ENCODE results near the gene SLC6A17.

Gene SLC6A17

DNA sequence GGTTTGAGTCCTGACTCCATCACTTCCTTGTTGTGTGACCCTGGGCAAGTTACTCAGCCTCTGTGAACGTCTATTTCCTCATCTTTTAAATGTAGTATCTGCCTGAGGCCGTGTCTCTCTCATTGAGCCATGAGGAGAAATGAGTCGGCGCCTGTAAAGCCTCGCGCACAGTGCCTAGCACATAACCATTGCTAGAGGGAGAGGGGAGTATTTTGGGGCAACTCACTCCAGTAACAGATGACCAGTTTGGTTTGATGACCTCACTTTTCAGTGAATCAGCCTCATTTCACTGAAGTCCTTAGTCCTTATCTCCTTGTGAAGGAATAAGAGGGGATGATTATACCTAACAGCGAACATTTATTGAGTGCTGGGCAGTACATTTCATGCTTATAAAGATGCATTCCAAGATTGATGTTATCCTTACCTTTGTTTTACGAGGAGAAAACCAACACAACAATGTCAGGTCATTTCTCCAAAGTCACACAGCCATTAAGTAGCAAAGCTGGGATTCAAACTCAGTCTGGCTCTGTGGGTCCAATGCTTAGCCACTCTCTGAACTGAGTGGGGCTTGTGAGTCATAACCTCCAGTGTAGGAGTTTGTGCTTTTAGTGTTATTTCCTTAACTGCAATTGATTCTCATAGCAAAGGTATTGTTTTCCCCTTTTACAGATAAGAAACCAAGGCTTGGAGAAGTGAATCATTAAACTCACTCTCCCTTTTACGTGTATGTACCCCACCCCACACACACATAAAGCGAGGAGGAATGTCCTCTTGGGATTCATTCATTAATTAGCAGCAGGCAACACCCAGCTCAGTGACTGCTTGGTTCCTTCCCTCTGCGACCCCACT is 85.8 kb downstream of the SLC6A17 start:
- DNase-seq (ENCODE audit: extremely low read depth, low read depth): peak; percentile 20
- TF ChIP-seq, protein P1, sequence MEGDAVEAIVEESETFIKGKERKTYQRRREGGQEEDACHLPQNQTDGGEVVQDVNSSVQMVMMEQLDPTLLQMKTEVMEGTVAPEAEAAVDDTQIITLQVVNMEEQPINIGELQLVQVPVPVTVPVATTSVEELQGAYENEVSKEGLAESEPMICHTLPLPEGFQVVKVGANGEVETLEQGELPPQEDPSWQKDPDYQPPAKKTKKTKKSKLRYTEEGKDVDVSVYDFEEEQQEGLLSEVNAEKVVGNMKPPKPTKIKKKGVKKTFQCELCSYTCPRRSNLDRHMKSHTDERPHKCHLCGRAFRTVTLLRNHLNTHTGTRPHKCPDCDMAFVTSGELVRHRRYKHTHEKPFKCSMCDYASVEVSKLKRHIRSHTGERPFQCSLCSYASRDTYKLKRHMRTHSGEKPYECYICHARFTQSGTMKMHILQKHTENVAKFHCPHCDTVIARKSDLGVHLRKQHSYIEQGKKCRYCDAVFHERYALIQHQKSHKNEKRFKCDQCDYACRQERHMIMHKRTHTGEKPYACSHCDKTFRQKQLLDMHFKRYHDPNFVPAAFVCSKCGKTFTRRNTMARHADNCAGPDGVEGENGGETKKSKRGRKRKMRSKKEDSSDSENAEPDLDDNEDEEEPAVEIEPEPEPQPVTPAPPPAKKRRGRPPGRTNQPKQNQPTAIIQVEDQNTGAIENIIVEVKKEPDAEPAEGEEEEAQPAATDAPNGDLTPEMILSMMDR (IDR thresholded peaks at IDR 0.05; ENCODE audit: low read depth, low read length): no peak

GRCh38 chr1:110237386-110238152 is 87.3 kb downstream of the SLC6A17 start:
- no peak for DNase-seq (ENCODE audit: extremely low read depth, low read depth)

GRCh38 chr1:110239441-110240430 is 89.4 kb downstream of the SLC6A17 start:
- no peak for DNase-seq (ENCODE audit: extremely low read depth, low read depth)
- TF ChIP-seq, protein P1 (IDR thresholded peaks at IDR 0.05; ENCODE audit: low read depth, low read length): no peak

More at GRCh38 chr1:110237386-110238152, 87.3 kb downstream of the SLC6A17 start:
- TF ChIP-seq, protein P1 (IDR thresholded peaks at IDR 0.05; ENCODE audit: low read depth, low read length): no peak

- DNase-seq (ENCODE audit: extremely low read depth, low read depth): no peak
- TF ChIP-seq, protein P1 (IDR thresholded peaks at IDR 0.05; ENCODE audit: low read depth, low read length): no peak
Measured at GRCh38 chr1:110240476-110241210, 90.3 kb downstream of the SLC6A17 start.

DNA sequence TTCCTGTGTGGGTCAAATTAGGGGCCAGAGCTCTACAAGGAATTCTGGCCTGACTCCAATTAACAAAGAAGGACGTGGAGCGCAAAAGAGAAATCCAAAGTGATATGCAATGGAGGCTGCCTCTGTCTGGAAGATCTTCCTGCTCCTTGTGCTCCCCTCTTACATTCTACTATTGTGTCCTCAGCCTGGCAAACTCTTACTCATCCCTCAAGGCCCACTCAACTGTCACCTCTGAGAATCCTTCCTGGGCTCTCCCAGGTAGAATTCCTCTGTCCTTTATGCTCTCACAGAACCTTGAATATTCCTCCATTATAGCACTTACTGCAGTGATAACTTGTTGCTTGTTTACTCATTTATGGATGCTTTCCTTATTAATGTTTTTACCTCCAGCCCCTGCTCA is 91.2 kb downstream of the SLC6A17 start:
- DNase-seq (ENCODE audit: extremely low read depth, low read depth): no peak
- TF ChIP-seq, protein P1 (IDR thresholded peaks at IDR 0.05; ENCODE audit: low read depth, low read length): no peak

- TF ChIP-seq, protein P1 (IDR thresholded peaks at IDR 0.05; ENCODE audit: low read depth, low read length): no peak
Measured at GRCh38 chr1:110242062-110242461, 91.8 kb downstream of the SLC6A17 start.

More at GRCh38 chr1:110242062-110242461, 91.8 kb downstream of the SLC6A17 start:
- no peak for DNase-seq (ENCODE audit: extremely low read depth, low read depth)
